Fibroblast of lung (primary cell): ENCODE measurements around the gene GPR162. TPM values are rescaled to one million over a fixed set of nuclear protein-coding genes. Genes with fewer than 3 reads are reported as not detected.

Source experiments
- DNase-seq, 2 donors: peaks; one replicate each; pipeline versions ENCODE4 v3.0.0 to v3.0.0-alpha.2; 2010; ENCODE audit warnings: low read depth in 2 of 2
- H2AFZ ChIP-seq: 2 replicates; pipeline ENCODE4 v1.5.1; 2012; ENCODE audit warnings: low read length, control low read depth, inconsistent platforms
- H3K27ac ChIP-seq: 2 replicates; pipeline ENCODE4 v1.5.1; 2011; ENCODE audit warnings: low read length, control low read depth; ENCODE audit not compliant: insufficient read depth
- H3K27me3 ChIP-seq: 2 replicates; pipeline ENCODE4 v1.5.1; 2011; ENCODE audit warnings: mild to moderate bottlenecking, low read length; ENCODE audit not compliant: control insufficient read depth, insufficient read depth
- H3K36me3 ChIP-seq: 2 replicates; pipeline ENCODE4 v1.5.1; 2011; ENCODE audit warnings: low read length; ENCODE audit not compliant: control insufficient read depth, insufficient read depth
- H3K4me1 ChIP-seq: 2 replicates; pipeline ENCODE4 v1.5.1; 2011; ENCODE audit warnings: low read length; ENCODE audit not compliant: control insufficient read depth, insufficient read depth; ENCODE audit errors: extremely low read depth
- H3K4me2 ChIP-seq: 2 replicates; pipeline ENCODE4 v1.5.1; 2011; ENCODE audit warnings: low read length, control low read depth; ENCODE audit not compliant: insufficient read depth; ENCODE audit errors: extremely low read depth
- H3K4me3 ChIP-seq, 4 experiments: fragments of 200-600 bp in 1 of 4; sonication (generic) in 1 of 4; replicated peaks in 1 of 4; 2 replicates each; pipeline ENCODE4 v1.5.1; 2011 to 2016; ENCODE audit warnings: low read length in 4 of 4, low read depth in 3 of 4, mild to moderate bottlenecking in 3 of 4, control low read depth in 2 of 4, inconsistent platforms in 1 of 4, mixed read lengths in 1 of 4; ENCODE audit not compliant: insufficient read depth in 1 of 4; ENCODE audit errors: control extremely low read depth in 1 of 4
- H3K79me2 ChIP-seq: 2 replicates; pipeline ENCODE4 v1.5.1; 2012; ENCODE audit warnings: mild to moderate bottlenecking, low read length, inconsistent platforms; ENCODE audit not compliant: control insufficient read depth, insufficient read depth
- H3K9ac ChIP-seq: 2 replicates; pipeline ENCODE4 v1.5.1; 2011; ENCODE audit warnings: mild to moderate bottlenecking, low read length, control low read depth; ENCODE audit not compliant: insufficient read depth
- H3K9me3 ChIP-seq: 2 replicates; pipeline ENCODE4 v1.5.1; 2012; ENCODE audit warnings: low read depth, low read length; ENCODE audit not compliant: control insufficient read depth, insufficient read depth
- H4K20me1 ChIP-seq: 2 replicates; pipeline ENCODE4 v1.5.1; 2011; ENCODE audit warnings: low read length; ENCODE audit not compliant: control insufficient read depth, insufficient read depth; ENCODE audit errors: extremely low read depth
- EZH2 ChIP-seq: IDR thresholded peaks from 2 replicates; pipeline ENCODE4 v1.5.1; 2012; ENCODE audit warnings: low read length, control low read depth, mild to moderate bottlenecking; ENCODE audit errors: missing control alignments
- polyA plus RNA-seq, 2 donors: library from polyadenylated mRNA; depleted of rRNA in 1 of 2; stranded (reverse) in 1 of 2; unstranded in 1 of 2; fragments of >200 nt; gene quantifications; 2 replicates each; pipeline ENCODE4 v1.2.1, GENCODE V29; 2011 to 2012; ENCODE audit warnings: missing spikeins in 1 of 2
- total RNA-seq: library from RNA; depleted of rRNA; stranded (reverse); fragments of >200 nt; gene quantifications from 2 replicates; pipeline ENCODE4 v1.2.1, GENCODE V29; 2014
- TF ChIP-seq, protein P1 (sequence below), 2 donors: IDR thresholded peaks in 1 of 2; conservative IDR thresholded peaks in 1 of 2; 1 replicate in 1 of 2; 2 replicates in 1 of 2; pipeline ENCODE4 v1.5.1; 2011 to 2012; ENCODE audit warnings: low read length in 2 of 2, control low read depth in 1 of 2, inconsistent platforms in 1 of 2, low read depth in 1 of 2, mild to moderate bottlenecking in 1 of 2

GPR162 gene
- total and polyA plus RNA-seq, 2 donors (not counting 1 experiment from before 2014, with no cell fraction given), result 5.6 to 11.1 TPM

DNA sequence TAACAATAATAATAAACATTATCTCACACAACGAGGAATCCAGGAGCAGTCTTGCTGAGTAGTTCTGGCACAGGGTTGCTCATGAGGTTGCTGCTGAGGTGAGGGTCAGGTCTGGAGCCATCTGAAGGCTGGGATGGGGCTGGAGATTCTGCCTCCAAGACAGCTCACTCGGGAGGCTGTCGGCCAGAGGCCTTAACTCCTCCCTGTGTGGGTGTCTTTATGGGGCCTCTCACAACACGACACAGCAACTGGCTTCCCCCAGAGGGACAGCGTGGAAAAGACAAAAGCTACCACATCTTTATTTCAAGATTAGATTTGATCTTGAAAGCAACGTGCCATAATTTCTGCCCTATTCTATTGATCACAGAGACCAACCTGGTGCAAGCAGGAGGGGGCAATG is 39.5 kb upstream of the GPR162 start:
- no peak for DNase-seq

DNA sequence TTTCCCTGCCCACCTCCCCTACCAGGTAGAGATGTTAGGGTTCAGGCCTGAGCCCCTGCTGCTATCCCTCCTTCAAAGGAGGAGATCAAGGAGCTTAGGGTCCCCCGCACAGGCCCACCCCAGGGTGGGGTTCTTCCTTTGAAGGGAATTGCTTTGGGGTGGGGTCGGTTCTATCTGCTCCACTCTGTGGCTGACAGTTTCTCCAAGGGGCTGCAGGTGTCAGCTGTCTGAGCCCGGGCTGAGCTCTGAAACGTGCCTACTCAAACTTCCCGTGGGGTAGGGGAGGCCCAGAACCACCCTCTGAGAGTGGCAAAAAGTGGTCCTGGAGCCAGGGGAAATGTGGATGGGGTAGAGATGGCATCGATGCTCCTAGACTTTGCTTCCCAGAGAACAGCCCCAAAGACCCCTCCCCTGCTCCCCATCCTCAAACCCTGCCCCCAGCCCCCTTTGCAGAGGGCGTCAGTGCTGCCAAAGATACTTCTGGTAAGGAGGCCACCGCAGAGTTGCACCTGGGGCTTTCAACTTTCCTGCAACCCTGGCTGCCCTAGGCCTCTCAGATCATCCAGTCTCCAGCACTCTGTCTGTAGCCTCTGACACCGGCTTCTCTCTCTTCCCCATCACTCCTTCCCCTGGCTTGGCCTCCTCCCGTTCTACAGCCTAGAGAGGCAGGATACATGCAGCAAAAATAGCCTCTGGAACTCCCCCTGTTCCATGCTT is 38.6 kb upstream of the GPR162 start:
- H3K4me3 ChIP-seq, result no peak overlapping the region

More for the DNA sequence above, 39.5 kb upstream of the GPR162 start:
- Histone ChIP-seq H4K20me1 (no peaks in the 10 kb centered on the region), H3K36me3 (no peaks in the 10 kb centered on the region), H3K4me3 (no peak overlapping the region), H3K4me1 (peaks cover 3% of the 10 kb centered on the region), H3K79me2 (no peaks in the 10 kb centered on the region), H3K4me2 (no peak overlapping the region), H3K9me3 (no peaks in the 10 kb centered on the region), H3K27ac (no peak overlapping the region), H3K9ac (no peak overlapping the region), H2AFZ (no peak overlapping the region), H3K27me3 (no peaks in the 10 kb centered on the region)
- TF ChIP-seq, protein P1, sequence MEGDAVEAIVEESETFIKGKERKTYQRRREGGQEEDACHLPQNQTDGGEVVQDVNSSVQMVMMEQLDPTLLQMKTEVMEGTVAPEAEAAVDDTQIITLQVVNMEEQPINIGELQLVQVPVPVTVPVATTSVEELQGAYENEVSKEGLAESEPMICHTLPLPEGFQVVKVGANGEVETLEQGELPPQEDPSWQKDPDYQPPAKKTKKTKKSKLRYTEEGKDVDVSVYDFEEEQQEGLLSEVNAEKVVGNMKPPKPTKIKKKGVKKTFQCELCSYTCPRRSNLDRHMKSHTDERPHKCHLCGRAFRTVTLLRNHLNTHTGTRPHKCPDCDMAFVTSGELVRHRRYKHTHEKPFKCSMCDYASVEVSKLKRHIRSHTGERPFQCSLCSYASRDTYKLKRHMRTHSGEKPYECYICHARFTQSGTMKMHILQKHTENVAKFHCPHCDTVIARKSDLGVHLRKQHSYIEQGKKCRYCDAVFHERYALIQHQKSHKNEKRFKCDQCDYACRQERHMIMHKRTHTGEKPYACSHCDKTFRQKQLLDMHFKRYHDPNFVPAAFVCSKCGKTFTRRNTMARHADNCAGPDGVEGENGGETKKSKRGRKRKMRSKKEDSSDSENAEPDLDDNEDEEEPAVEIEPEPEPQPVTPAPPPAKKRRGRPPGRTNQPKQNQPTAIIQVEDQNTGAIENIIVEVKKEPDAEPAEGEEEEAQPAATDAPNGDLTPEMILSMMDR (conservative IDR thresholded peaks at IDR 0.05 in 1 of 2, IDR thresholded peaks at IDR 0.05 in 1 of 2; ENCODE audit: low read depth in 1 of 2, low read length in 2 of 2), result no peak
- TF ChIP-seq EZH2, result no peak

DNA sequence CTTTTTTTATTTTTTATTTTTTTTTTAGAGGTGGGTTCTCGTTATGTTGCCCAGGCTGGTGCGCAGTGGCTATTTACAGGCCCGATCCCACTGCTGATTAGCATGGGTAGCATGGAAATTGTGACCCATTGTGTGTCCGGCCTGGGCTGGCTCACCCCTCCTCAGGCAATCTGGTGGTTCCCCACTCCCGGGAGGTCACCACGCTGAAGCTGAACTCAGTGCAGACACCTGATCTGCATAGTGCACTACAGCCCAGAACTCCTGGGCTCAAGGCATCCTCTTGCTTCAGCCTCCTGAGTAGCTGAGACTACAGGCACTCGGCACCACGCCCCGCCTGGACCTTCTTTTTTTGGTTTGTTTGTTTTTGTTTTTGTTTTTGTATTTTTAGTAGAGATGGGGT is 37.8 kb upstream of the GPR162 start:
- Histone ChIP-seq H4K20me1 (no peaks in the 10 kb centered on the region), H3K9ac (no peak overlapping the region), H3K27me3 (no peaks in the 10 kb centered on the region), H2AFZ (no peak overlapping the region), H3K36me3 (no peaks in the 10 kb centered on the region), H3K4me1 (peaks cover 3% of the 10 kb centered on the region), H3K4me3 (no peak overlapping the region), H3K79me2 (no peaks in the 10 kb centered on the region), H3K27ac (no peak overlapping the region), H3K9me3 (no peaks in the 10 kb centered on the region), H3K4me2 (no peak overlapping the region)
- TF ChIP-seq EZH2, result no peak
- TF ChIP-seq, protein P1 (conservative IDR thresholded peaks at IDR 0.05 in 1 of 2, IDR thresholded peaks at IDR 0.05 in 1 of 2; ENCODE audit: low read depth in 1 of 2, low read length in 2 of 2), result no peak
- DNase-seq, result no peak

More for the DNA sequence above, 38.6 kb upstream of the GPR162 start:
- TF ChIP-seq EZH2, result no peak
- TF ChIP-seq, protein P1 (conservative IDR thresholded peaks at IDR 0.05 in 1 of 2, IDR thresholded peaks at IDR 0.05 in 1 of 2; ENCODE audit: low read depth in 1 of 2, low read length in 2 of 2), result no peak
- Histone ChIP-seq H3K4me1 (peaks cover 3% of the 10 kb centered on the region), H3K27ac (no peak overlapping the region), H4K20me1 (no peaks in the 10 kb centered on the region), H2AFZ (no peak overlapping the region), H3K9ac (no peak overlapping the region), H3K4me2 (no peak overlapping the region), H3K36me3 (no peaks in the 10 kb centered on the region), H3K9me3 (no peaks in the 10 kb centered on the region), H3K27me3 (no peaks in the 10 kb centered on the region), H3K79me2 (no peaks in the 10 kb centered on the region)
- DNase-seq, result no peak
